ENCODE results near the gene SEC62.

DNA sequence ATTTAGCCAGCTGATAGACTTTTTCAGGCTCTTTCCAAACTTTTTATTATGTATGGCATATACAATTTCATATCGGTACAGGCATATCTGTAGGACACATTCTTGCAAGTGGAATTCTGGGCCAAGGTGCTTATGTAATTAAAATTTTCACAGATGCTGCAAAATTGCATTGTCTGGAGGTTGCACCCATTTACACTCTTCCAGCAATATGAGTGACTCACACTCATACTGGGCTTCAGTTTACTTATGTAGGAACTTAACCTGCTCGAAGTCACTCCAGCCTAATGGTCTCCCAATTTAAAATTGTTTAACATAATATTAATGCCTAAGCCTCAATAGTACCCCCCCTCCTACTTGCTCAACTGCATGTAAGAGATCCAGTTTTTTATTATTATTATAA is 11.2 kb upstream of the SEC62 start:
- TF ChIP-seq POLR2AphosphoS5 (IDR thresholded peaks at IDR 0.05; ENCODE audit: low read depth, low read length) = no peak
- TF ChIP-seq POLR2A (IDR thresholded peaks at IDR 0.05; ENCODE audit: low read depth, low read length) = no peak
- no peak for TF ChIP-seq TAF1 (IDR thresholded peaks at IDR 0.05; ENCODE audit: borderline replicate concordance, low read depth, low read length)

All from GM12892 (cell line).